Measurements from ENCODE around the gene CSK.

CSK gene

GRCh38 chr15:74801311-74801997, 19.6 kb downstream of the CSK start:
- no peak for DNase-seq (ENCODE audit: low read depth in 1 of 2, low spot score in 1 of 2)

GRCh38 chr15:74802290-74802689, 20.4 kb downstream of the CSK start:
- no peak for DNase-seq (ENCODE audit: low read depth in 1 of 2, low spot score in 1 of 2)

- DNase-seq (ENCODE audit: low read depth in 1 of 2, low spot score in 1 of 2) = no peak
Observed at GRCh38 chr15:74802862-74803447, 21.1 kb downstream of the CSK start.

- no peak for DNase-seq (ENCODE audit: low read depth in 1 of 2, low spot score in 1 of 2)
Observed at GRCh38 chr15:74804935-74805334, 23.1 kb downstream of the CSK start.

GRCh38 chr15:74807282-74807681, 25.4 kb downstream of the CSK start:
- no peak for DNase-seq (ENCODE audit: low read depth in 1 of 2, low spot score in 1 of 2)

GRCh38 chr15:74808078-74808839, 26.4 kb downstream of the CSK start:
- no peak for DNase-seq (ENCODE audit: low read depth in 1 of 2, low spot score in 1 of 2)

GRCh38 chr15:74808840-74809229, 27.0 kb downstream of the CSK start:
- DNase-seq (ENCODE audit: low read depth in 1 of 2, low spot score in 1 of 2) = no peak

GRCh38 chr15:74809242-74809641, 27.4 kb downstream of the CSK start:
- DNase-seq (ENCODE audit: low read depth in 1 of 2, low spot score in 1 of 2) = no peak

GRCh38 chr15:74809956-74810355, 28.1 kb downstream of the CSK start:
- no peak for DNase-seq (ENCODE audit: low read depth in 1 of 2, low spot score in 1 of 2)

- no peak for DNase-seq (ENCODE audit: low read depth in 1 of 2, low spot score in 1 of 2)
Observed at GRCh38 chr15:74812533-74812932, 30.7 kb downstream of the CSK start, which contains the start of gene LMAN1L. TSS of gene LMAN1L (plus strand) at chr15:74812835. CDS start at chr15:74812855, 20 bp downstream.

- no peak for DNase-seq (ENCODE audit: low read depth in 1 of 2, low spot score in 1 of 2)
Observed at GRCh38 chr15:74815121-74815934, 33.4 kb downstream of the CSK start.

GRCh38 chr15:74815961-74816360, 34.1 kb downstream of the CSK start:
- no peak for DNase-seq (ENCODE audit: low read depth in 1 of 2, low spot score in 1 of 2)

GRCh38 chr15:74816624-74817369, 34.9 kb downstream of the CSK start:
- no peak for DNase-seq (ENCODE audit: low read depth in 1 of 2, low spot score in 1 of 2)

- no peak for DNase-seq (ENCODE audit: low read depth in 1 of 2, low spot score in 1 of 2)
Observed at GRCh38 chr15:74817370-74817737, 35.5 kb downstream of the CSK start.

GRCh38 chr15:74820056-74820455, 38.2 kb downstream of the CSK start:
- DNase-seq (ENCODE audit: low read depth in 1 of 2, low spot score in 1 of 2) = no peak

GRCh38 chr15:74821091-74821789, 39.4 kb downstream of the CSK start:
- DNase-seq (ENCODE audit: low read depth in 1 of 2, low spot score in 1 of 2) = no peak

- no peak for DNase-seq (ENCODE audit: low read depth in 1 of 2, low spot score in 1 of 2)
Observed at GRCh38 chr15:74821790-74822158, 39.9 kb downstream of the CSK start.

GRCh38 chr15:74822233-74822632, 40.4 kb downstream of the CSK start:
- DNase-seq (ENCODE audit: low read depth in 1 of 2, low spot score in 1 of 2) = no peak

- no peak for DNase-seq (ENCODE audit: low read depth in 1 of 2, low spot score in 1 of 2)
Observed at GRCh38 chr15:74823324-74823723, 41.4 kb downstream of the CSK start.

GRCh38 chr15:74824976-74825375, 43.1 kb downstream of the CSK start:
- DNase-seq (ENCODE audit: low read depth in 1 of 2, low spot score in 1 of 2) = no peak
